Skeletal muscle satellite cell (primary cell): ENCODE measurements around the gene SFXN5.

Experiments
- H3K27me3 ChIP-seq: 2 replicates; pipeline ENCODE4 v1.7.0; 2013; ENCODE audit warnings: low read length; ENCODE audit not compliant: control insufficient read depth, insufficient read depth
- H3K36me3 ChIP-seq: 2 replicates; pipeline ENCODE4 v1.7.0; 2013; ENCODE audit warnings: mild to moderate bottlenecking, control low read depth, low read length; ENCODE audit not compliant: insufficient read depth
- H3K4me1 ChIP-seq: 2 replicates; pipeline ENCODE4 v1.7.0; 2013; ENCODE audit warnings: low read length; ENCODE audit not compliant: control insufficient read depth, insufficient read depth
- H3K4me2 ChIP-seq: 2 replicates; pipeline ENCODE4 v1.7.0; 2013; ENCODE audit warnings: mild to moderate bottlenecking, low read length
- H3K4me3 ChIP-seq: 2 replicates; pipeline ENCODE4 v1.7.0; 2013; ENCODE audit warnings: low read length
- H3K9ac ChIP-seq: 2 replicates; pipeline ENCODE4 v1.7.0; 2013; ENCODE audit warnings: mild to moderate bottlenecking, low read depth, low read length, moderate library complexity
- H3K9me3 ChIP-seq: replicated peaks from 2 replicates; pipeline ENCODE4 v1.7.0; 2013; ENCODE audit warnings: mild to moderate bottlenecking, control low read depth, low read length

The SFXN5 gene

DNA sequence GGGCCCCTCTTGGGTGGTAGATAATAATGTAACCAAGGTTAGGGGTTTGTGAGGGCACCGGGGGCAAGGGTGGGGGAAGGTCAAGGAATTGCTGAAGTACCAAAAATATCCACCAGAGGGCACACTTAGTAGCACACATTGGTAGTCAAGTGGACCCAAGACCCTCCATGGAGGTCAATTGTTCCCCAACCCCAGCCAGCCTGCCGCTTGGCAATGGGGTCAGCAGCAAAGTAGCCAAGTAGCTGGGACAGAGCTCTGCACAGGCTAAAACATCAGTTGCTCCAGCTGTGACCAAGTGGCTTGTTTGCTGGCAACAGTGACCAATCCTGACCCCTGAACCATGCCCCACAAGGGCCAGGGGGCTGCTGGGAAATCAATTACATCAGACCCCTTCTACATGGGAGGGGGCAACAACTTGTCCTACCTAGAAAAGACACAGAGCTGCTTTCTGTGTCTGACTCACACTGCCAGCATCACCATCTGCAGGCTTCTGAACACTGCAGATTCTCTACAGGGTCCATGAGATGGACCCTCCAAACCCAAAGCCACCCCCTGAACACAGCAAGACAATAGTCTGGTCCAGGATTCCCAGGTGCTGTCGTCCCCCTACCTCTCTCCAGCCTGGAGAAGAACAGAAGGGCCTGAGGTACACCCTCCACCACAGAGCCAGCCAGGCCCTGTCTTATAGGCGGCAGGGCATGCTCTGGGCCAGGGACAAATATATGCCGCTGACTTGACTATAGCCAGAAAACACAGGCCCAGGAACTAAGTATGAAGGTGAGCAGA is 78.2 kb downstream of the SFXN5 start:
- H3K4me2 ChIP-seq: no peak overlapping the region
- no peaks in the 10 kb centered on the region for H3K27me3 ChIP-seq
- no peak overlapping the region for H3K4me3 ChIP-seq
- H3K9ac ChIP-seq: no peak overlapping the region
- no peaks in the 10 kb centered on the region for H3K9me3 ChIP-seq
- H3K36me3 ChIP-seq: no peaks in the 10 kb centered on the region
- no peaks in the 10 kb centered on the region for H3K4me1 ChIP-seq

DNA sequence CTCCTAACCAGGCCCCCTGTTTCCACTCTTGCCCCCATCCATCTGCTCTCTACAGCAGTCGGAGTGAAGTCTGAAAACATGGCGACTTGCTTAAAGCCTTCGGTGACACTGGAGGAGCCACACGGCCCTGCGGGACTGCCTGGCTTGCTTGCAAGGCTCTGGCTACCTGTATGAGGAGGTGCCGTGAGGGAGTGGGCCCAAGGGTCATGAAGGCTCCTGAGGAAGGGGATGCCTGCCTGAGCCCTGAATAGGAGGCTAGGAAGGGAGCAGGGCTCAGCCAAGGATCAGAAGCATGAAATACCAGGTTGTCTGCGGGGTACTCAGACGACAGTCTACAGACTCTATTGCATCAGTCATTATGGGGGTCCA is 78.8 kb downstream of the SFXN5 start:
- Histone ChIP-seq H3K4me2 (no peak overlapping the region), H3K9me3 (no peaks in the 10 kb centered on the region), H3K4me1 (no peaks in the 10 kb centered on the region), H3K4me3 (no peak overlapping the region), H3K27me3 (no peaks in the 10 kb centered on the region), H3K36me3 (no peaks in the 10 kb centered on the region), H3K9ac (no peak overlapping the region)

DNA sequence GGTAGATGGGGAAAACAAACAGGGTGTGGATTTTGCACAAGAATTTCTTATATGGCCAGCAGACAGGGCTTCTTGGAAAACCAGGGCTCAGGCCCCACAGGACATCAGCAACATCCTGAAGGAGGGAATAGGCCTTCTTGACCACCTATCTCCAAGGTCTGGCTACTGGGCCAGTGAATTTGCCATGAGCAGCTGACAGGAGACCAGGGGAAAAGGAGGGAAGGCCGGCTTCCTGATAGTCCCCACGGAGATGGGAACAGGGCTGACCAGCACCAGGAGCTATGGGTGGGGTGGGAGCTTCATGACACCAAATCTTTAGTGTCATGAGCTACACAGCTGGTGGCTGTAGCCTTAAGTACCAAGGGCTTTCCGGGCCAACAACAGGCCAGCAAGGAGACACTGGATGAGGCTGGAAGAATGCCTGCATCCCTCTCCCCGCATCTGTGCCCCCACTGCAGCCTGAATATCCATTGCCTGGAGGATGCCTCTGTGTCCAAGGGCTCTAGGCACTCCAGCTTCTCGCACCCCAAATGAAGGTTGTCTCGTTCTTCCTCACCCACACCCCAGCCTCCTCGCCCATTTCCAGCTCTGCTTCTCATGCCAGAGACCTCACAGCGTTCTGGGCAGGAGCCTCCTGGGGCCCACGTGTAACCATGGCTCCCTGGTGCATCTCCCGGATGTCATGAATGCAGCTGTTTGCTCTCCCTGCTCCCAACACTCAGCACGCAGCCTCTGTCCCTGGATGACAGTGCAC is 79.4 kb downstream of the SFXN5 start:
- no peaks in the 10 kb centered on the region for H3K36me3 ChIP-seq
- no peak overlapping the region for H3K9ac ChIP-seq

DNA sequence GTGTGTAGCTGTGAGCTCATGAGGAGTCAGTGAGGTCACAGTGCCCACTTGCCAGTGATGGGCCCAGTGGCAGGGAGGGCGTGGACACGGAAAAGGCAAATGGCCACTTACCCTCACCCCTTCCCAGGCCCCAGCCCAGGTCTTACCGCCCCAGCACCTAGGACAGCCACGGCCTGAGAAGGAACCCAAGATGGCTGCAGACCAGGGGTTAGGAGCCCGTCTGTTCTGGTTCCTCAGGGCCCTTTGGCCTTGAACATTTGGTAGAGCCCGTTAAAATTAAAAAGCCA is 80.1 kb downstream of the SFXN5 start:
- H3K4me2 ChIP-seq: no peak overlapping the region
- H3K27me3 ChIP-seq: no peaks in the 10 kb centered on the region
- H3K4me1 ChIP-seq: no peaks in the 10 kb centered on the region
- no peaks in the 10 kb centered on the region for H3K9me3 ChIP-seq
- no peak overlapping the region for H3K4me3 ChIP-seq
- no peaks in the 10 kb centered on the region for H3K36me3 ChIP-seq
- no peak overlapping the region for H3K9ac ChIP-seq

More for the DNA sequence above, 79.4 kb downstream of the SFXN5 start:
- no peak overlapping the region for H3K4me2 ChIP-seq
- no peaks in the 10 kb centered on the region for H3K4me1 ChIP-seq
- H3K4me3 ChIP-seq: no peak overlapping the region
- no peaks in the 10 kb centered on the region for H3K27me3 ChIP-seq
- no peaks in the 10 kb centered on the region for H3K9me3 ChIP-seq

DNA sequence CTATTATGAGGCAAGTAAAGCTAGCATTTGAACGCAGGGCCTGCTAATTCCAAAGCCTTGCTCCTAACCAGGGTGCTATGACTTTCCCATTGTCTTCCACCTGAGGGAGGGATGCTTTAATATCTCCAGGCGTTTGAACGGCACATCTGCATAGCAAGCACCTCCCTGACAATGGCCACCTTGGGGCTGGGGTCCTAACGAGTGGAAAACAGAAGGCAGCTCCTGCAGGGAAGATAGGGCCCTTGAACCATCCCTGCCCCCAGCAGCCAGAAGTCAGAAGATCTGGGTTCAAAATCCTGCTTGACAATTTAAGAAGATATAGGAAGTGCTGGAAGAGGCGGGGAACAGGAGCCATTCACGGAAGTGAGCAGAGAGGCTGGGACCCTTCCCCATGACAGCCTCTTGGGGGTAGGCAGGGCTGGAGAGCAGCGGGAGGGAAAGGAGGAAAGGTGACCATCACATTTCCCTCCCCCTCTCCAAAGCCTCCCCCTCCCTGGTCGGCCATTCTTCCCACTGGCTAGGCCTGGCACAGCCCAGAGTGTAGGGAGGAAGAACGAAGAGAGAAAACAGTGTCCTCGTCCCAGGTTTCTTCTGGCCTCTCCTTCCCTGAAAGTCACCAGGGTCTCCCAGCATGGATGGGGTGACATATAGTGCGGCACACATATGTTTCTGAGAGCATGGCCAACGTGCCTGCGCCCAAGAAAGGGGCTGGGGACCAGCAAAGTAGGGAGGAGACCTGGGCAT is 80.6 kb downstream of the SFXN5 start:
- H3K4me2 ChIP-seq: no peak overlapping the region
- no peaks in the 10 kb centered on the region for H3K9me3 ChIP-seq
- no peaks in the 10 kb centered on the region for H3K4me1 ChIP-seq
- H3K4me3 ChIP-seq: no peak overlapping the region
- no peak overlapping the region for H3K9ac ChIP-seq
- H3K36me3 ChIP-seq: no peaks in the 10 kb centered on the region
- no peaks in the 10 kb centered on the region for H3K27me3 ChIP-seq

DNA sequence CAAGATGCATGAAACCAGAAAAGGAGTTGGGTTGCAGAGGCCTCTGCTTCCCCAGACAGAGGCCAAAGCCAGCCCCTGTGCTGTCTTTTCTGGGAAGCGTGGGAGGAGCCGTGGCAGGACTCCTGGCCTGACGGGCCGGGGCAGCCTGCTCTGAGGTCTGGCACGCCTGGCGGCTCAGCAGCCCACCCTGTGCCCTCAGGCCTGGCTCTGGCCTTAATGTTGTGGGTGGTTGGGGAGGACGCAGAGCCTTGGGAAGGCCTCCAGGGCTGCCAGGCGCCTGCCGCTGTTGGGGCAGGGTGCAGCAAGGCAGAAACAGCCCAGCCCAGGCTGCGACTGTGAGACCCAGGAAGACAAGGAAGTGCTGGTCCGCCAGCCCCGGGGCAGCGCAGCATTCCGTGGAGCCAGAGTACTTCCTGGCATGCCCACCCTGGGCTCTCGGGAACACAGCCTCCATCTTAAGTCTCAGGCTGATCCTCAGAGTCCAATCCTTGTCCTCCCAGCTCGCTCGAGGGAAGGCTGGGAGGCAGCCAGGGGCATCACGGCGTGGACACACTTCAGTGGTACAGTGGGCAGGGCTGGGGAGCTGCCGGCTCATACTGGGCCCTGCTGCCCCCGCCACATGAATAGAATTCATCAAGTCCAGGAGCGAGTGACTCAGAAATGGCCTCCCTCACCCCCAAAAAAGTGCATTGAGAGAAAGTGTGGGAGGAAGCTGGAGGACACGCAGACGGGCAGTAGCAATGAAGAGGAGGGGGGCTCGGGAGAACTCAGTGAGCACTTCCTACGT is 81.5 kb downstream of the SFXN5 start:
- H3K4me1 ChIP-seq: no peaks in the 10 kb centered on the region
- H3K36me3 ChIP-seq: no peaks in the 10 kb centered on the region
- no peak overlapping the region for H3K9ac ChIP-seq

DNA sequence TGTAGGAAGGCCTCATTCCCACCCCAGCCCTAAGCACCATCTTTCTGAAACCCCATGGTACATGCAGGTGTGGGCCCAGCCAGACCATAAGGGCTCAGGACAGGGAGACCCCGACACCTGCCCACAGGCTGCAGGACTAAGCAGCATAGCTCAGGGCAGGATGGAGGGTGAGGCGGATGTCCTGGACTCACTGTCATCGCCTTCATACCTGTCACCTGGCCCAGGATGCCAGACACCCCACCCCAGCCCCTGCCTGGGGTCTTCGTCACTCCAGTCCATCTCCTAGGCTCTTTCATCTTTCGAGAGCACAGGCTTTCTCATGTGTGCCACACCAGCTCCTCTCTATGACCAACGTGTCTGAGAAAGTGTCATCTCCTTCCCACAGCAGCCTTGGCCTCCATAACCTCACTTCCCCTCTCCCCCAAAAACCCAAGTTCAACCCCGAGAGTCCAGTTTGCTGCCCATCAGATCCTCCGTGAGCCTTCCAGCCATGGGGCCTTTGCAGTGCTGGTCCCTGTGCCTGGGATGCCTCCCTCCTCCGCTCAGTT is 82.7 kb downstream of the SFXN5 start:
- Histone ChIP-seq H3K4me2 (no peak overlapping the region), H3K4me1 (no peaks in the 10 kb centered on the region), H3K9ac (no peak overlapping the region), H3K27me3 (no peaks in the 10 kb centered on the region), H3K9me3 (no peaks in the 10 kb centered on the region), H3K36me3 (no peaks in the 10 kb centered on the region), H3K4me3 (no peak overlapping the region)

More for the DNA sequence above, 81.5 kb downstream of the SFXN5 start:
- H3K4me2 ChIP-seq: no peak overlapping the region
- H3K9me3 ChIP-seq: no peaks in the 10 kb centered on the region
- no peaks in the 10 kb centered on the region for H3K27me3 ChIP-seq
- H3K4me3 ChIP-seq: no peak overlapping the region

DNA sequence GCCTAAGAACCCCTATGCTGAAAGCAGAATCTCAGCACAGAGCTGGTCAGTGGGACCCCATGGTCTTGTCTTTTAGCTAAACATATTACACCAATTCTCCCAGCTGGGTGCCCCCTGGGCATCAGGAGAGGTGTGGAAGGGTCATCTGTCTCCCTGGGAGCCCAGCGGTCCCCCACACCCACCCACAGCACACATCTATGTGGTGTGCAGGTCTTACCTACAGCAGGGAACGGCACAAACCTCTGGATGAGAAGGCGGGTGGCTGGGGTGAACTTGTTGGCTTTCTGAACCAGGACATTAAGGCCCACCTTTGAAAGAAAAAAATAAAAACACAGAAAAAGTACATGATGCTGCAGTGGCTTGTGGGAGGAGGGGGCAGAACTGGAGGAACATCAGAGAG is 83.5 kb downstream of the SFXN5 start:
- no peaks in the 10 kb centered on the region for H3K36me3 ChIP-seq
- H3K4me3 ChIP-seq: no peak overlapping the region
- no peak overlapping the region for H3K9ac ChIP-seq
- no peaks in the 10 kb centered on the region for H3K9me3 ChIP-seq
- H3K4me1 ChIP-seq: no peaks in the 10 kb centered on the region
- H3K4me2 ChIP-seq: no peak overlapping the region
- H3K27me3 ChIP-seq: no peaks in the 10 kb centered on the region

DNA sequence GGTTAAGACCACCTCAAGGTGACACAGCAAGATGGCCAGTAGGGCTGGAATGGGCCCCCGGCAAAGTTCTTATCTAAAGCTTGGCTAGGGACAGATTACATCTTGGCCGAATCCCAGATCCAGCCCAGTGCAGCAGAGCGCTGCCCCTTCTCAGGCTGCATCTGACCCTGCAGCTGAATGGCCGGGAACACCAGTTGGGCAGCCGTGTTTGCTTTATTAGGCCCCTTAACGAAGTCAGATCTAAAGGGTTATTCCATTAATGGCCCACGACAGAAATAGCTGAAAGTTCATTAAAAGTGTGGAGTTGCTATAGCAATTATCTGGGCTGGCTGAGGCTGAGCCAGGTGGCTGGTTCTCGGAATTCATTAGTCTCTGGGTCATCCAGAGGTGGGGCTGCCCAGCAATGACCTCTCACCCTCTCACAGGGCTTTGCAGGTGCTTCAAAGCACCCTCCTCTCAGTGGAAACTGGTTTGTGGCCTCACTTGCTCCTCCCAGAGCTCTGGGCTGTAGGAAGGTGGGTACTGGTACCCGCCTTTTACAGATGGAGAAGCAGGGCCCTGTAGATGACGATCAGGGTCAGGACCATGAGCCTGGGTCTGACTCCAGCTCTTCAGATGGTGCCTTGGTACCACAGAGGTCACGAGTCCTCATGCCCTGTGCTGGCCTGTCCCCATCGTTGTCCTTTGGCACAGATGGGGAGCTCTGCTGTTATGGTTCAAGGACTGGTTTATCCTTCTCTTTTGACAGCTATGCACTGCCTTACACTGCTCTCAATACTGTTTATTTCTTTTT is 85.4 kb downstream of the SFXN5 start:
- Histone ChIP-seq H3K36me3 (no peaks in the 10 kb centered on the region), H3K4me2 (no peak overlapping the region), H3K4me1 (no peaks in the 10 kb centered on the region), H3K9ac (no peak overlapping the region), H3K9me3 (no peaks in the 10 kb centered on the region), H3K4me3 (no peak overlapping the region), H3K27me3 (no peaks in the 10 kb centered on the region)

DNA sequence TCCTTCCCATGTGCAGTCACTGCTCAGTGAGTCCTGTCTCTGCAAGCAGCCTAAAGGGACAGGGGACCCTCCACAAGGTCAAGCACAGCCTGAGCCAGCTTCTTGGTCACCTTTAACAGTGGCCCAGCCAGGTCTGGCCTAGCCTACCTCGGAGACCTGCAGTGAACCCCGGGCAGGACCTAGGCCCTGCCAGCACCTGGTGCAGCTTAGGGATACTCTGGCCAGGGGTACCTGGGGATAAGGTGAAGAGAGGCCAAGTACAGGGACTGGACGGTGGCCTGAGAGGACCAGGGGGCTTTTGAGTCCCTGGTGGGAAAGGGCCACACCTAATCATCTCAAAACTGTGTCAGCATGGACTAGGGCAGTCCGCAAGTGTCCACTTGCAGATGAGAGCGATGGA is 86.4 kb downstream of the SFXN5 start:
- Histone ChIP-seq H3K36me3 (no peaks in the 10 kb centered on the region), H3K27me3 (no peaks in the 10 kb centered on the region), H3K9me3 (no peaks in the 10 kb centered on the region), H3K4me2 (no peak overlapping the region), H3K9ac (no peak overlapping the region), H3K4me3 (no peak overlapping the region), H3K4me1 (no peaks in the 10 kb centered on the region)
